Left hindlimb (tissue), 1 donor: ENCODE data around the gene ZNF358.
A peak's percentile ranks its signal among the peaks of the same experiment; 100 is the strongest.

Experiments
- DNase-seq: peaks from one replicate; pipeline ENCODE4 v3.0.0-alpha.2; 2018

The ZNF358 gene

DNA sequence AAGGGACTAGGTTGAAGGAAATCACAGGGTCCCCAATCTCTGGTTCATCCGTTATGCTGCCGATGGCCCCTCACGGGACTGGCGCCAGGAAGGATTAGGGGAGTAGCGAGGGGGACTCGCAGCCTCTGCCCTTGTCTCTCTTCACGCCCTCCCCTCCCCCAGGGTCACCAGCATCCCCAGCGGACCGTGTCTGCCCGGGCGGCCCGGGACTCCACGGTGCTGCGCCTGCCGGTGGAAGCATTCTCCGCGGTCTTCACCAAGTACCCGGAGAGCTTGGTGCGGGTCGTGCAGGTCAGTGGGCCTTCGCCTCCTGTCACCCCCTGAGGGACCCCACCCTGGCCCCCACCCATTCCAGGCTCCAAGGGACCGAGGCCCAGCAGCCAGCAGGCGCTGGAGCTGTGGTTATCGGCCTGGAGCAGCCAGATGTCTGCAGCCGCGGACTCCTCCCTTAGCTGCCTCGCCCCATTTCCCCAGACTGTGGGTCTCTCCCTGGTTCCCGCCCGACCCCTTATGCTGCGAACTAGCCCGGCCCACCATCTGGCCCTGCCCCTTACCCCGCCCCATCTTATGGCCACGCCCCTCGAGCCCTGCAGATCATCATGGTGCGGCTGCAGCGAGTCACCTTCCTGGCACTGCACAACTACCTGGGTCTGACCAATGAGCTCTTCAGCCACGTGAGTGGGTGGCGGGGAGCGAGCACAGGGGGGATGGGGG lies 25.0 kb downstream of the ZNF358 start:
- DNase-seq, result no peak

DNA sequence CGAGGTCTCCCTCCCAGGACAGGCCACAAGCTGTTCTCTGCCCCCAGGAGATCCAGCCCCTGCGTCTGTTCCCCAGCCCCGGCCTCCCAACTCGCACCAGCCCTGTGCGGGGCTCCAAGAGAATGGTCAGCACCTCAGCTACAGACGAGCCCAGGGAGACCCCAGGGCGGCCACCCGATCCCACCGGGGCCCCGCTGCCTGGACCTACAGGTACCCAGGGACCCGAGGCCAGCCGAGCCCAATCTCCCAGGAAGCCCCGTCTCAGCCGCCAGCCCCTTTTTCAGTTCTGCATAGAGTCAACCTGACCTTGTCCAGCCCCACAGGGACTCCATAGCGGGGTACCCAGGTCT lies 25.5 kb downstream of the ZNF358 start:
- DNase-seq, result no peak

DNA sequence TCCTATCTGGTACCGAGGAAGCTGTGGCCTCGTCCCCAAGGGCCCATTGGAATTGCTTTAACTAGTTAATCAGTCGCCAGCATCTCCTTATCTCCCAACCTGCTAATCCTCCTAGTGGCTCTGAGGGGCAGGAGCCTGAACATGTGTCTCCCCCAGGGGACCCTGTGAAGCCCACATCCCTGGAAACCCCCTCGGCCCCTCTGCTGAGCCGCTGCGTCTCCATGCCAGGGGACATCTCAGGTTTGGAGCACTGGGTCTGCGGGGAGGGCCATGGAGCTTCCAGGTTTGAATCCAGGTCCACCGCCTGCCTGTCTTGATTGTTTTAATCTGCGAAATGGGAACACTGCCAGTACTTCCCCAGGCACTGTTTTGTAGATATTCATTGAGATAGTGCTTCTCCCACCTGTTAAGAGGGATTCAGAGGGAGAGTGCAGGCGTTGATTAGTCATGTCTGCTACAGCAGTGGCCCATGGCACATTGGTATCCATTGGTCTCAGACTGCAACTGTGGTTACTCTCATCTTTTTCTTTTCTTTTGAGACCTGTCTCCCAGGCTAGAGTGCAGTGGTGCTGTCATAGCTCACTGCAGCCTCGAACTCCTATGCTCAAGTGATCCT lies 26.0 kb downstream of the ZNF358 start:
- no peak for DNase-seq

DNA sequence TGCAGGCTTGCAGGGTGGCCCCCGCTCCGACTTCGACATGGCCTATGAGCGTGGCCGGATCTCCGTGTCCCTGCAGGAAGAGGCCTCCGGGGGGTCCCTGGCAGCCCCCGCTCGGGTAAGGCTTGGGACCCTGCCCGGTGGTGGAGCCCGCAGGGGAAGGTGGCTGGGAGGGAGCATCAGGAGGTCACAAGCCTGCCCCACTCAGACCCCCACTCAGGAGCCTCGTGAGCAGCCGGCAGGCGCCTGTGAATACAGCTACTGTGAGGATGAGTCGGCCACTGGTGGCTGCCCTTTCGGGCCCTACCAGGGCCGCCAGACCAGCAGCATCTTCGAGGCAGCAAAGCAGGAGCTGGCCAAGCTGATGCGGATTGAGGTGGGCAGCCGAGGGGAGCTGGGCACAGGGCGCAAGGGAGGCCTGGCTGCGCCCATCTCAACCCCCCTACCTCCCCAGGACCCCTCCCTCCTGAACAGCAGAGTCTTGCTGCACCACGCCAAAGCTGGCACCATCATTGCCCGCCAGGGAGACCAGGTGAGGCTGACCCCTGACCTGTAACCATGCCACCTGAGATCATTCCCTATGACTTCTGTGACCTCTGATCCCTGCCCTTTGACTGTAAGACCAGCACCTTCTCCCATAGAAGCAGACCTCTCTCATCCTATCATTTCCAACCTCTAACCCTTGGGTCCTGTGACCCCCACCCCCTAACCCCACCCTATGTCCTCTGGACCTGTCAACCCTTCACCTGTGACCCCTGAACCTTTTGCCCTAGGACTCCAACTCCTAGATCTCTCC lies 26.8 kb downstream of the ZNF358 start:
- no peak for DNase-seq

DNA sequence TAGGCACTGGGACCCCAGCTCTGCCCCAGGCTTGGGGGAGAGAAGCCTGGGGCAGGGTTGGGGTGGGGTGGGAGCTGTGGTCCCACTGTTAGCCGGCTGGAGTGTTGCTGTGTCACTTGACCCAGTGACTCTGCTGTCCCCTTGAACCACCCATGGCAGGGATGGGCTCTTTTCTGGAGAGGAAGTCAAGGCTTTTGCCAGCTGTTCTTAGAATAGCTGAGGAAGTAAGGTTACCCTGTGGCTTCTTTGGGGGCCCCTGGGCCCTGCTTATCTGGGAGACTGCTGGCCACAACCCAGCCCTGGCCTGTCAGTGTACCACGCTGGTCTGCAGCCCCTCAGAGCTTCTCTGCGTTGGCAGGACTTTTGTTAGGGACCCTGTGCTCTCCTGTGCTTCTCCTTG lies 28.7 kb downstream of the ZNF358 start:
- no peak for DNase-seq

DNA sequence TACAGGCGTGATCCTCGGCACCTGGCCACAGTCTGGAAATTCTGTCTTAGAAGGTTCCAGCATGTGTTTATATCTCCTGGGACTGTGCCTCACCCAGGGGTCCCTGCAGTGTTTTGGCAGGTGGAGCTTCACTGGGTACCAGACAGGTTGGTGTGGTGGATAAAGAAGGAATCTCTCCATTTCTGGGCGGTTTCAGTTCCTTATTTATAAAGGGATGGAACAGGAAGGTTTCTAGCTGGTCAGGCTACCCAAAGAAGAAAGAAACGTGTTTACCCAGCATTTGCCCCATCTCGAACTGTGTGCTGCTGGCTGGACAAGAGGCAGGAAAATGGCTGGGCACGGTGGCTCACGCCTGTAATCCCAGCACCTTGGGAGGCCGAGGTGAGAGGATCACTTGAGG lies 29.4 kb downstream of the ZNF358 start:
- DNase-seq, result no peak

DNA sequence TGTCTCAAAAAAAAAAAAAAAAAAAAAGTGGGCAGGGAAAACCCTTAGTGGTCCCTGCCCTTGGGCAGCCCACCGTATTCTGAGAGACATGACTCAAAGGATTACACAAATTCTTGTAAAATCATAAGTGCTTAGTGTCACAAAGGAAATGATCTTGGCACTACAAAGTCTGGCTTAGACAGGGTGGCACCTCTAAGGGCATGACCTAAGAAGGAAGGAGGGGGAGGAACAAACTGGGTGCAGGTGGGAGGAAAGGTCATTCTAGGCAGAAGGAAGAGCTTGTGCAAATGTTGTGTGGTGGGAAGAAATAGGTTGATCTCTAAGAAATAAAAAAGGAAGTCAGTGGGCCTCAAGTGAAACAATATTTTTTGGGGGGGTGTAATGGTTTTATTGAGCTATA lies 30.0 kb downstream of the ZNF358 start:
- DNase-seq, result no peak

DNA sequence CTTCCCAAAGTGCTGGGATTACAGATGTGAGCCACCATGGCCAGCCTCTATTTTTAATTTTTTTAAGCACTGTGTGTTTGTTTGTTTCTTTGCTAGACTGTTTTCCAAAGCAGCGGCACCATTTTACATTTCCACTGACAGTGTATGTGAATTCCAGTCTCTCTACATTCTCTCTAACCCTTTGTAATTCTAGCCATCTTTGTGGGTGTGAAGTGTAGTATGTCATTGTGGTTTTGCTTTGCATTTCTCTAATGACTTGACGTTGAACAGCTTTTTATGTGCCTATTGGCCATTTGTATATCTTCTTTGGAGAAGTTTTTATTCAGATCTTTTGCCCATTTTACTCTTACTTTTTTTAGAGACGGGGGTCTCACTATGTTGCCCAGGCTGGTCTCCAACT lies 31.3 kb downstream of the ZNF358 start:
- DNase-seq, result no peak

DNA sequence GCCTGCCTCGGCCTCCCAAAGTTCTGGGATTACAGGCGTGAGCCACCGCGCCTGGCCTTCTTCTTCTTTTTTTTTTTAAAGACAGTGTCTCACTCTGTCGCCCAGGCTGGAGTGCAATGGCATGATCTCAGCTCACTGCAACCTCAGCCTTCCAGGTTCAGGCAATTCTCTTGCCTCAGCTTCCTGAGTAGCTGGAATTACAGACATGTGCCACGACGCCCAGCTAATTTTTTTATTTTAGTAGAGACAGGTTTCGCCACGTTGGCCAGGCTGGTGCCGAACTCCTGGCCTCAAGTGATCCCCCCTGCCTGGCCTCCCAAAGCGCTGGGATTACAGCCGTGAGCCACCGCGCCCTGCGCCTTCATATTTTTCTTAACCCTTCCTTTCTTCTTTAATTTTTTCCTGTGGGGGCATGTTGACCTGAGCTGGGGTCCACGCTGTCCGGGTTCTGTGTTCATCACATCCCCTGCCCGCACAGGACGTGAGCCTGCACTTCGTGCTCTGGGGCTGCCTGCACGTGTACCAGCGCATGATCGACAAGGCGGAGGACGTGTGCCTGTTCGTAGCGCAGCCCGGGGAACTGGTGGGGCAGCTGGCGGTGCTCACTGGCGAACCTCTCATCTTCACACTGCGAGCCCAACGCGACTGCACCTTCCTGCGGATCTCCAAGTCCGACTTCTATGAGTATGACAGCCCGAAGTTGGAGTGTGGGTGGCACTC lies 33.7 kb downstream of the ZNF358 start:
- DNase-seq, result peak; percentile 8

DNA sequence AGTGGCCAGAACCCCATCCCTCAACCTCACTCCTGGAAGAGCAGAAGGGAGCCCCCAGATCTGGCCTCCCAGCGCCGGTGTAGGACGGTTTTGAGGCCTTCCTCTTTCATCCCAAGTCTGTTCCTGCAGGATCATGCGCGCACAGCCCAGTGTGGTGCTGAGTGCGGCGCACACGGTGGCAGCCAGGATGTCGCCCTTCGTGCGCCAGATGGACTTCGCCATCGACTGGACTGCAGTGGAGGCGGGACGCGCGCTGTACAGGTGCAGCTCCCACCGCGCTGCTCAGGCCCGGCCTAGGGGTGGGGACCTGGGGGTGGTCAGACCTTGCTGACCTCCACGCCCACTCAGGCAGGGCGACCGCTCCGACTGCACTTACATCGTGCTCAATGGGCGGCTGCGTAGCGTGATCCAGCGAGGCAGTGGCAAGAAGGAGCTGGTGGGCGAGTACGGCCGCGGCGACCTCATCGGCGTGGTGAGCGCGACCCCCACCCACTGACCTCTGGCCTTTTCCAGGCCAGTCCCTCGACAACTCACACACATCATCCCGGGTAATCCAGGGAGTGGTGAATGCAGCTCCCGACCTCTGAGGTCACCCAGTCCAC lies 34.4 kb downstream of the ZNF358 start:
- peak; percentile 27 for DNase-seq

DNA sequence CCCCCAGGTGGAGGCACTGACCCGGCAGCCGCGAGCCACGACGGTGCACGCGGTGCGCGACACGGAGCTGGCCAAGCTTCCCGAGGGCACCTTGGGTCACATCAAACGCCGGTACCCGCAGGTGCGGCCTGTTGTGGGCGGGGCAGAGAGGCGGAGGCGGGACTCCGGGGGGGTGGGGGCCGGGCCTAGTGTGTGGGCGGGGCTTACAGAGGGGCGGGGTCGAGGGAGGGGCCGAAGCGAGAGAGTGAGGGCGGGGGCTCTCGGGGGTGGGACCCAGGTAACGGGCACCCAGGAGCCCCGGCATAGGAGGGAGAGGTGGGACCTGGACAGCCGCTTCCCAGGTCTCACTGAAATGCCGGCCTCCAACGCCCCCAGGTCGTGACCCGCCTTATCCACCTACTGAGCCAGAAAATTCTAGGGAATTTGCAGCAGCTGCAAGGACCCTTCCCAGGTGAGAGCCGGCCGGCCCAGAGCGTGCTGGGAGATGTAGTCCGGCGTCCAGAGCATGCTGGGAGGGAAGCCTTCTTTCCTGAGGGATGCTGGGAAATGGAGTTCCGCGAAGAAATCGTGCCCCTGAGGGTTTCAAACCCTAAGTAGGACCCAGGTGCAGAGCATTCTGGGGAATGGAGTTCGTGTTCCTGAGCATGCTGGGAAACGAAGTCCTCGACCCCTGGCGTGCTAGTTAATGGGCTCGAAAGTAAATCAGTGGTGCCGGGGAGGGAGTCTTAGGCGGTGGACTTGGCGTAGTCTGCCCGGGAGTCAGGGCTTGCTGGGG lies 35.3 kb downstream of the ZNF358 start:
- peak; percentile 84 for DNase-seq

DNA sequence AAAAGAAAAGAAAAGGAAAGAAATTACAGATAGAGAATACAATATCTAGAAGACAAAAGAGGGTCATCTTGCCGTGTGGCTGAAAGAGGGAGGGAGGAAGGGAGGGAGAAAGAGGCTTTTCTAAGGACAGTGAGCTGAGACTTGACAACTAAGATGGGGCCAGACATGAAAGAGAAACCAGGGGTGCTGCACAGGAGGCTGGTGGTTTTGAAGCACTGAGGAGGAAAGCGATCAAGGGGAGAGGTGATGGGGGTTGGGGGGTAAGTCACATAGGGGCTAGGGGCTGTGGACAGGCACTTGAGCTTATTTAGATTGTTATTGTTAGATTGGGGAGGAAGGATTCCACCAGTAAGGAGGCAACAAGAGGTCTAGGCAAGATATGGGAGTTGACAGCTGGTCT lies 36.9 kb downstream of the ZNF358 start:
- no peak for DNase-seq

DNA sequence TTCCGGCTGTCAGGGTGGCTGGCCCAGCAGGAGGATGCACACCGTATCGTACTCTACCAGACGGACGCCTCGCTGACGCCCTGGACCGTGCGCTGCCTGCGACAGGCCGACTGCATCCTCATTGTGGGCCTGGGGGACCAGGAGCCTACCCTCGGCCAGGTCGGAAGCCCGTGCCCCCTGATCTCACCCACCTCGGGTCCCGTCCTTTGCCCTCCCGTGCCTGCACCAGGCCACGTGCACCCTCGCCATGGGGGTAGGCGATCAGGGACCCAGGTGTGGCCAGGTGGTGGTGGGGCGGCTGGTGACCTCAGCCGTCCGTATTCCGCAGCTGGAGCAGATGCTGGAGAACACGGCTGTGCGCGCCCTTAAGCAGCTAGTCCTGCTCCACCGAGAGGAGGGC lies 38.7 kb downstream of the ZNF358 start:
- no peak for DNase-seq

DNA sequence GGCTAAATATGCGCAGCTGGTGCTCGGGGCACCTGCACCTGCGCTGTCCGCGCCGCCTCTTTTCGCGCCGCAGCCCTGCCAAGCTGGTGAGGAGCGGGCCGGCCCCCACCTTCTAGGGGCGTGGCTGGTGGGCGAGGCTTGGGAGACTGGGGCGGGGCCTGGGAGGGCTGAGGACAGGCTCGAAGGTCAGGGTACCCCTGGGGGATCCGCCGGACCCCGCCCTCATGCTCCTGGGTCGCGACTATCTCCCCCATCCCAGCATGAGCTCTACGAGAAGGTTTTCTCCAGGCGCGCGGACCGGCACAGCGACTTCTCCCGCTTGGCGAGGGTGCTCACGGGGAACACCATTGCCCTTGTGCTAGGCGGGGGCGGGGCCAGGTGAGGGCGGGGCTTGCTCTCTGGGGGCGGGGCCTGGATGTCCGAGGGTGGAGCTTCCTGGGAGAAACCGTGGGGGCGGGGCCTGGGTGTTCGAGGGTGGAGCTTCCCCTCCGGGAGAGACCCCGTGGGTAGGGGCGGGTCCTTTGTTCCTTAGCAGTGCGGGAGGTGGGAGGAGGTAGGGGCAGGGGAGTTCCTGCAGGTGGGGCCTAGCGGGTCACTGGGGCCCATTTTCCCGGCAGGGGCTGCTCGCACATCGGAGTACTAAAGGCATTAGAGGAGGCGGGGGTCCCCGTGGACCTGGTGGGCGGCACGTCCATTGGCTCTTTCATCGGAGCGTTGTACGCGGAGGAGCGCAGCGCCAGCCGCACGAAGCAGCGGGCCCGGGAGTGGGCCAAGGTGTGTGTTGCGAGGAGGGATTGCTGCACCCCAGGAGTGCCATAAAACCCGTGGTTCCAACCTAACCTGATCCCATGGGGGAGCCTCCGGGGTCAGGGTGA lies 39.3 kb downstream of the ZNF358 start:
- no peak for DNase-seq

DNA sequence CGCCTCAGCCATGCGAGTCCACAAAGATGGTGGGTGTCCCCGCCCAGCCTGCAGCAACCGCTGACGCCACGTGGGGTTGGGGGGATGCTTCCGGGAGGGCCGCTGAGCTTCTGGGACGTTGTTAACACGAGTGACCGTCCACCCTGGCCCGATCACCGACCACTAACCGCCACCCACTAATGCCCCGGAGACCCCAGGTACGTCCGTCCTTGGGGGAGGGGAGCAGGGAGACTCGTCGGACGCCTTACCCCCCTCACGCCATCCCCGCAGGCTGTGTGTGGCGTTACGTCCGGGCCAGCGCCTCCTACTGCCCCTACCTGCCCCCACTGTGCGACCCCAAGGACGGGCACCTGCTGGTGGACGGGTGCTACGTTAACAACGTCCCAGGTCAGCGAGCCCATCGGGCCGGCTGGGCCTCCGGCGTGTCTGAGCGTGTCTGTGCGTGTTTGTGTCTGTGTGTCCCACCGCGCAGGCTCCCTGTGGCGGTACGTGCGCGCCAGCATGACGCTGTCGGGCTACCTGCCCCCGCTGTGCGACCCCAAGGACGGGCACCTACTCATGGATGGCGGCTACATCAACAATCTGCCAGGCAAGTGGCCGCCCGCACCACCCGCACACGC lies 40.9 kb downstream of the ZNF358 start:
- DNase-seq, result no peak

DNA sequence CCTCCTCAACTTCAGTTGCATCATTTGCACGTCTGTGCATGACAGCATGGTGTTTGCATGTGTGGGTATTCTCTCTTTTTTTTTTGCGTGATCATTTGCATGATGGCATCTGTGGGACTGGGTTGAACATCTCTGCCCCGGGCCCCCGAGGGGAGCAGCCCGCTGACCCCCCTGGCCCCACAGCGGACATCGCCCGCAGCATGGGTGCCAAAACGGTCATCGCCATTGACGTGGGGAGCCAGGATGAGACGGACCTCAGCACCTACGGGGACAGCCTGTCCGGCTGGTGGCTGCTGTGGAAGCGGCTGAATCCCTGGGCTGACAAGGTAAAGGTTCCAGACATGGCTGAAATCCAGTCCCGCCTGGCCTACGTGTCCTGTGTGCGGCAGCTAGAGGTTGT lies 42.8 kb downstream of the ZNF358 start:
- no peak for DNase-seq

DNA sequence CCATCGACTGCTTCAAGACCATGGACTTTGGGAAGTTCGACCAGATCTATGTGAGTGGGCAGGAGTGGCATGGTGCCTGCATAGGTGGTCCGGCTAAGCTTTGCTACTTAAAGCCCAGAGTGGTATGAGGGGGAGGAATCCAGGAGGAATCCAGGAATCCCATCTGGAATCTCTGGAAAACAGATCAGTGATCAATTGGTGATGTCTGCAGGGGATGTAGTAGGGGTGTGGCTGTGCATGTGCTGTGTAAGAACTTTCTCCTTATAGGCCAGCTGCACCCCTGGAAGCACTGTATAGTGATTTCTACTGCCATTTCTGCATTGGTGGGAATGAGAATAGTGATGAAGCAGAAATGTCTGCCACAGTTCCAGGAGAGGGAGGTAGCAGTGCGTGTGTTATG lies 43.2 kb downstream of the ZNF358 start:
- no peak for DNase-seq

DNA sequence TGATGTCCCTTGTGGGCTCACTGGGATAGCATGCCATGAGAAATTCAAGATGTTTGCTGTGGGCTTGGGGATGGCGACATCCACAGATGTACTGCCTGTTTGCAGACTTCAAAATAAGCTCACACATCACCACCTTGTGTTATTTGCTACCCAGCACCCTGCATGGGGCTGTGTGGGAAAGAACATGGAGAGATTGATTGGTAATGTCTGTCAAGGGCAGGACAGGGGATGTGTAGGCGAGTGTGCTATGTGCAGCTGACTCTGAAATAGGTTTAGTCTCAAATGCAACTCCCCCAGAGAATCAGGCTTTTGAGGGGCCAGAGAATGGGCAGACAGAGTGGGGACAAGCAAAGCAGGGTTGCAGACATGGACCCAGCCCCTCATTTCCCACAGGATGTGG lies 44.4 kb downstream of the ZNF358 start:
- DNase-seq, result no peak

DNA sequence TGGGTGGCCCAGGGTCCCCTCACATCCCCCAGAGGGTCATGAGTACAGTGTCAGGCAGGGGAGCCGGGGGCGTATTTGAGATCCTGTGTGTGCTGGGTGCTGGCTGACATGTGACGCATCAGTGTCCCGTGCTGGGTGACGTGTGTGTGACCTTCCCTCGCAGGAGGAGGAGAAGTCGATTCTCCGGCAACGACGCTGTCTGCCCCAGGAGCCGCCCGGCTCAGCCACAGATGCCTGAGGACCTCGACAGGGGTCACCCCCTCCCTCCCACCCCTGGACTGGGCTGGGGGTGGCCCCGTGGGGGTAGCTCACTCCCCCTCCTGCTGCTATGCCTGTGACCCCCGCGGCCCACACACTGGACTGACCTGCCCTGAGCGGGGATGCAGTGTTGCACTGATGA lies 45.4 kb downstream of the ZNF358 start:
- DNase-seq, result no peak

DNA sequence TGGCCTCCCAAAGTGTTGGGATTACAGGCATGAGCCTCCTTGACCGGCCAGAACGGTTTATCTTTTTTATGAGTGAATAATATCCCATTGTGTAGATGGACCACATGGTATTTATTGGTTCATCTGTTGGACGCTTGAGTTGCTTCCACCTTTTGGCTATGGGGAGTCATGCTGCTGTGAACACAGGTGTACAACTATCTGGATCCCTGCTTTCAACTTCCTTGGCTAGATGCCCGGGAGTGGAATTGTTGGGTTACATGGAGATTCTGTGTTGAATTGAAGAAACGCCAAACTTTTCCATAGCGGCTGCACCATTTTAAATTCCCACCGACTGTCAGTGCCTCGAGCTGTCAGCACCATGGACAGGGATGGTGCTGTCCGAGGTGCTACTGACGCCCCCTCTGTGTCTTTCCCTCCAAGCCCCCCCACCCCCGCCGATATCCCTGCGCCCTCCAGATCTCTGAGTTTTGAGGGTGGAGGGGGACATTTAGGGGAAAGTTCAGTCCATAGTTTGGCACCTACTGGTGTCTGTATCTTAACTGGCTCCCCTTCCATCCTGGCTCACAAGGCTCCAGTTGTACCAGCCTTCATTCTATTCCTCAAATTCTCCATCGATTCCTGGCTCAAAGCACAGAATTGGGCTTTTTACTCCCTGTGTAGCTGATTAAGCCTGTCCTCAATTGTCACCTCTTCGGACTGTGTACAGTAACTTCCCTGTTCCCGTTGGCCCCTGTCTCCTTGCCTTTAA lies 46.9 kb downstream of the ZNF358 start:
- DNase-seq, result no peak
